ENCODE results near the gene KLF16. TPM values are rescaled to one million over a fixed set of nuclear protein-coding genes. Genes with fewer than 3 reads are reported as not detected.

KLF16 gene
- total RNA-seq, 2 experiments from 2014 or later = 22.6 to 28.1 TPM

DNA sequence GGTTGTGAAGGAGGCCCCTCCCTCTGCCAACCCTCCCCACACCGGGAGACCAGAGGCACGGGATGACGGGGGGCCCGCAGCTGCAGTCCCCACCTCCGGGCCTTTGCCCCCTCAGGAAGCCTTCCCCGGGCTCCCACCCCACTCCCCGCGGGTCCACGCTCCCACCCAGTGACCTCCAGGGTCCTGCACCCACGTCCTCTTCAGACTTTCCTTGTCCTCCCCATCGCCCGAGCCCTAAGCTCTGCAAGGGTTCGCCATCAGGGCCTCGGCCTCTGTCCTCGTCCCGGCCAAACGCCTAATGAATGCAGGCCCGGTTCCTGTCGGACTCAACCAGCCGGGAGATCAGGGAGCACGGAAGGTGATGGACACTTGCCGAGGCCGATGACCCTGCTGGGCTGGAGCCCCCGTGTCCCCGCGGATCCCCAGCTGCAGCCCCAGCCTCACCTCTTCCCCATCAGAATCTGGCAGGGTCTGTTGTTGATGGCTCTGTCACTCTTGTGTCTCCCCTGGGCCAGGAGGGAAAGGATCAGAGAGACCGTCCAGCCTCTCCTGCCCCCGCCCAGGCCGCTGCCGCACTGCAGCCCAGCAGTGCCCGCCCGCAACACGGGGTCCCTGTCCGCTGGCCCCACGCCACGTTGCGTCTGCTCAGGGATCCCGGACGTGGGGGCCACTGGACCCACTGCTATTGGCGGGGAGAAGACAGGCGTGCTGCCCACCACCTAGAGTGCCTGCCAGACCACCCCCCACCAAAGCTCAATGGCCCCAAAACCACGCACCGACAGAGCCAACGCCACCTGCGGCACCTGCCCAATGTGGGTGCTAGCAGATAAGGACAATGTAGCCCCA lies 57.0 kb downstream of the KLF16 start:
- DNase-seq (no peak), ATAC-seq (no peak)
- Mint-ChIP-seq H3K4me1 (peaks cover 3% of the 10 kb centered on the region), H3K9me3 (ENCODE audit: low read depth) (no peaks in the 10 kb centered on the region), H3K36me3 (no peaks in the 10 kb centered on the region), H3K4me3 (no peak overlapping the region), H3K27ac (no peak overlapping the region), H3K27me3 (no peaks in the 10 kb centered on the region)
- CTCF ChIA-PET = interaction anchor here (1.1 to 2.2 kb wide), 3 partner anchors 10 to 134 kb away, joined by 3 to 7 read pairs (median 3); no protein-coding TSS in a partner anchor

DNA sequence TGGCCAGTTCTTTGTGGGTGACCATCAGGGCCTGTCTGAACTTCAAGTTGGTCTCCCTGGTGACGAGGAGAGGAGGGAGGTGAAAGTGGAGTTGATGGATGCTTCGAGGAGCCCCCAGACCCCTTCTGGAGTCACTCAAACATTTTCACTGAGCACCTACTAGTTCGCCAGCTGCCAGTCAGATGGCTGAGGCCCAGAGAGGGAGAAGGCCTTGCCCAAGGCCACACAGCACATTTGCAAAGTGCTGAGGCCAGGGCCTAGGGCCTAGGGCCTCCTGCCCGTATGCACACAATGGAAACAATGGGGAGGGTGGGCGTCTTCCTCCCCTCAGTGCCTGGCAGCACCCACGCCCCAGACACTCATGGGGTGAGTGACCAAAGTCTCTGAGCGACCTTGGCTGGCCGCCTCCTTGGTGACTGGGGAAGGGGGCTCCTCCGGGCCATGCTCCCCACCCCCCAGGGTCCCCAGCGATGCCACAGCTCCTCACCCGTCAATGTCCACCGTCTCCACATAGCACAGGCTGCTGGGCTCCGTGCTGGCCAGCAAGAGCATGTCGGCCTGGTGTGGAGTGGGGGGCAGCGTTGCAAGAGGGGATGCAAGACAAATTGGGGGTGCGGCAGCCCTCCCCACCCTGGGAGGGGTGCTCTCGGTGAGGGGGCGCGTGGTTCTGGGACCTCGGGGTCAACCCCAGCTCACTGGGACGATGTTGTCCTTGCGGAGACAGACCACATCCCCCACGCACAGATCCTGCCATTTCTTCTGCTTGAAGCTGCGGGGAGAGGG lies 57.8 kb downstream of the KLF16 start:
- H3K9me3 Mint-ChIP-seq (ENCODE audit: low read depth) = no peaks in the 10 kb centered on the region
- no peak overlapping the region for H3K4me3 Mint-ChIP-seq
- H3K27me3 Mint-ChIP-seq = no peaks in the 10 kb centered on the region
- DNase-seq = no peak
- H3K4me1 Mint-ChIP-seq = no peaks in the 10 kb centered on the region
- CTCF ChIA-PET = interaction anchor here (1.1 to 2.2 kb wide), 3 partner anchors 10 to 133 kb away, joined by 3 to 7 read pairs (median 3); no protein-coding TSS in a partner anchor
- no peak for ATAC-seq
- no peaks in the 10 kb centered on the region for H3K36me3 Mint-ChIP-seq
- H3K27ac Mint-ChIP-seq = no peak overlapping the region

DNA sequence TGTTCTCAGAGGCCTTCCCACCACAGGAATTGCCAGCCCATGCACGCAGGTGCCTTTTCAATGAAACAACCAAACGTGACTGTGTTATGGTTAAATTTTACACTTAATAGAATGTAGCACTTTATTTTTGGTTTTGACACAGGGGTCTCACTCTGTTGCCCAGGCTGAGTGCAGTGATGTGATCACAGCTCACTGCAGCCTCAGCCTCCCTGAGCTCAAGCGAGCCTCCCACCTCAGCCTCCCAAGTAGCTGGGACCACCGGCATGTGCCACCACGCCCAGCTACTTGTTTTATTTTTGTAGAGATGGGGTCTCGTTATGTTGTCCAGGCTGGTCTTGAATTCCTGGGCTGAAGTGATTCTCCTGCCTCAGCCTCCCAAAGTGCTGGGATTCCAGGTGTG lies 58.5 kb downstream of the KLF16 start:
- CTCF ChIA-PET = interaction anchor here (2.2 kb wide), 1 partner anchor 21 kb away, joined by 7 read pairs; no protein-coding TSS in a partner anchor
- H3K9me3 Mint-ChIP-seq (ENCODE audit: low read depth) = no peaks in the 10 kb centered on the region
- H3K36me3 Mint-ChIP-seq = no peaks in the 10 kb centered on the region
- no peaks in the 10 kb centered on the region for H3K4me1 Mint-ChIP-seq
- H3K4me3 Mint-ChIP-seq = no peak overlapping the region
- H3K27me3 Mint-ChIP-seq = no peaks in the 10 kb centered on the region
- H3K27ac Mint-ChIP-seq = no peak overlapping the region
- DNase-seq (no peak), ATAC-seq (no peak)

Small RNA genes lying within 50 kb of the gene (microRNA-seq; reads per million reads assigned to microRNA genes)
- gene MIR1909 = 7.7 reads per million, percentile 23 among the genes with 10 or more reads in this experiment

Other genes with a start within 250 kb of the KLF16 start
- 100 to 1,000 TPM; 116 to 124 TPM for gene TCF3, start 211.0 kb downstream of the KLF16 start, total RNA-seq
- gene ONECUT3, start 110.1 kb downstream of the KLF16 start, total RNA-seq = not detected
- 10 to 100 TPM in 1 of 2 experiments, 1 to 10 TPM in 1; 7.3 to 21.8 TPM for gene ATP8B3, start 51.3 kb downstream of the KLF16 start, total RNA-seq
- 10 to 100 TPM; 58.4 to 68.4 TPM for gene REXO1, start 15.1 kb downstream of the KLF16 start, total RNA-seq
- 100 to 1,000 TPM; 156 to 189 TPM for gene ABHD17A, start 21.9 kb upstream of the KLF16 start, total RNA-seq
- 10 to 100 TPM in 1 of 2 experiments, 1 to 10 TPM in 1; 9.3 to 11.4 TPM for gene ADAT3, start 41.8 kb upstream of the KLF16 start, total RNA-seq
- 10 to 100 TPM; 32.9 to 34.8 TPM for gene SCAMP4, start 41.8 kb upstream of the KLF16 start, total RNA-seq
- gene CSNK1G2, start 77.6 kb upstream of the KLF16 start, total RNA-seq = 100 to 1,000 TPM; 114 to 129 TPM
- gene BTBD2, start 152.1 kb upstream of the KLF16 start, total RNA-seq = 10 to 100 TPM; 37.4 to 52.7 TPM
- 100 to 1,000 TPM; 196 to 201 TPM for gene MKNK2, start 187.7 kb upstream of the KLF16 start, total RNA-seq
- gene MOB3A, start 232.7 kb upstream of the KLF16 start, total RNA-seq = 100 to 1,000 TPM; 200 to 202 TPM
- gene IZUMO4, start 233.3 kb upstream of the KLF16 start, total RNA-seq = 10 to 100 TPM in 1 of 2 experiments, 1 to 10 TPM in 1; 7.2 to 10.1 TPM